D721Med (cell line): ENCODE measurements around the gene PPP1R10.

Experiments used
- DNase-seq: peaks from one replicate; pipeline ENCODE4 v3.0.0; 2011; ENCODE audit warnings: low spot score; ENCODE audit not compliant: insufficient read length
- FAIRE-seq: peaks from 2 replicates; lab custom pipeline; 2011; peaks lifted over from hg19 to GRCh38; lab: Jason Lieb, UNC
- CTCF ChIP-seq: IDR thresholded peaks from 2 replicates; pipeline ENCODE4 v1.5.1; 2012; ENCODE audit warnings: mild to moderate bottlenecking, control low read depth; ENCODE audit not compliant: insufficient read depth; ENCODE audit errors: missing control alignments

The PPP1R10 gene

GRCh38 chr6:30573113-30573512, 43.9 kb downstream of the PPP1R10 start:
- FAIRE-seq (no peak), DNase-seq (no peak)
- no peak for TF ChIP-seq CTCF

- FAIRE-seq: no peak
- TF ChIP-seq CTCF: no peak
- DNase-seq: no peak
Observed at GRCh38 chr6:30572148-30572547, 44.9 kb downstream of the PPP1R10 start.

GRCh38 chr6:30571762-30572082, 45.3 kb downstream of the PPP1R10 start:
- FAIRE-seq (no peak), DNase-seq (no peak)
- TF ChIP-seq CTCF: no peak

GRCh38 chr6:30571075-30571761, 45.8 kb downstream of the PPP1R10 start, which contains the start of gene ABCF1:
TSS of gene ABCF1 (plus strand) at chr6:30571442. CDS start at chr6:30571488, 46 bp downstream.
- DNase-seq: peak; percentile 81
- no peak for FAIRE-seq
- TF ChIP-seq CTCF: no peak

DNA sequence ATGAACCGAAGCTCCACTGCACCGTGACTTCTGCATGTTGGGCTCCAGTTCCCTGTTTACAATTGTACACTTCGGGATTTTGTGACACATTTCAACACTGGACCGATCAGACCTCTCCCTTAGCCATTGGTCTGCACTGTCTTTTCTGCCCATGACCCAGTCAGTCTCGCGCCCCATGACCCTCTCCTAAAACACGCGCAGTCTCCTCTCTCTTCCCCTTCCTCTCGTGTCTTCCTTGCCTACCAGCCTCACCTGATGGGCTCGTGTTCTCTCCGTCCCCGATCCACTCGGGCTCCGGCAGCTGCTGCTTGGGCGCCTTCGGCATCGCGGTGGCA, 46.3 kb downstream of the PPP1R10 start:
- DNase-seq: no peak
- no peak for TF ChIP-seq CTCF
- FAIRE-seq: no peak

DNA sequence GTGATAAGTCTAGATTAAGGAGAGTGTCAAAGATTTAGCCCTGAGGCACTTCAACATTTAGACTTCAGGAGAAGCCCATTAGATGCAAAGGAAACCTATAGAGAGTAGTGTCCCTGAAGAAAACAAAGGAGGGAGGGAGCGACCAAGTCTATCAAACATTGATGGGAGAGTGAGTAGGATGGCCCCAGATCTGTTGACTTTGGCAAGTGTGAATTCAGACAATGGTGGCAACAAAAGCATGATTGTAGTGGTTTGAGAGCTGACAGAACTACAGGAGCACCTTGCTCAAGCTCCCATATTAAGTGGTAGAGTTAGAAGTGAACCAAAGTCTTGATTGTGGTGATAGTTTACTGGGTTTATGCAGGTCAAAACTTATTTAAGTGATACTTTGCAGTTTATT, 46.8 kb downstream of the PPP1R10 start:
- FAIRE-seq (no peak), DNase-seq (no peak)
- TF ChIP-seq CTCF: no peak

- TF ChIP-seq CTCF: no peak
- DNase-seq (no peak), FAIRE-seq (no peak)
Observed at GRCh38 chr6:30568245-30568644, 48.8 kb downstream of the PPP1R10 start.
